ENCODE results near the gene RASGRF2. TPM values are rescaled to one million over a fixed set of nuclear protein-coding genes. Genes with fewer than 3 reads are reported as not detected.

The RASGRF2 gene
- total and polyA plus RNA-seq, 2 of the 13 experiments (the other 11 are each of a cell fraction or from before 2014, with no cell fraction given): 23.6 to 29.0 TPM

DNA sequence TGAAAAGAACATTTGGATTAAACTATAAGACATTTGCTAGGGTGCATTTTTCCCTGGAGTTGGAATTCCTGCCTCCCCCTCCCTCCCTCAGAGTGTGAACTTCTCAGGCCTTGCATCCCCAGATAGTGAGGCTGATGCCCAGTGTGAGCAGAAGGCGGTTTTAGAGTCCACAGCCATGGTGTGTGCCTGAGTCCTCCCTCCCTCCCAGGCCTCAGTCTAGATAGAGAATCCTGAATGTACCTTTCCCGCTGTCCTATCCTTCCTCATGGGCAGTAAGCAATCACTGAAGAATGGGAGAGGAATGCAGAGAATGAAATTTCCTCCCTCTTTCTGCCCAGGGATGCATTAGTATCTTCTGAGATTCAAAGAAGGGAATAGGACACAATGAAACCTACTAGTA lies 108.5 kb downstream of the RASGRF2 start (continued):
- no peak for TF ChIP-seq ZNF558 (CRISPR knock-in tag; IDR thresholded peaks at IDR 0.05; ENCODE audit: borderline replicate concordance)
- TF ChIP-seq NFATC3 (CRISPR knock-in tag; IDR thresholded peaks at IDR 0.05): no peak
- TF ChIP-seq ZNF619 (CRISPR knock-in tag; IDR thresholded peaks at IDR 0.05): no peak
- TF ChIP-seq, protein P1, sequence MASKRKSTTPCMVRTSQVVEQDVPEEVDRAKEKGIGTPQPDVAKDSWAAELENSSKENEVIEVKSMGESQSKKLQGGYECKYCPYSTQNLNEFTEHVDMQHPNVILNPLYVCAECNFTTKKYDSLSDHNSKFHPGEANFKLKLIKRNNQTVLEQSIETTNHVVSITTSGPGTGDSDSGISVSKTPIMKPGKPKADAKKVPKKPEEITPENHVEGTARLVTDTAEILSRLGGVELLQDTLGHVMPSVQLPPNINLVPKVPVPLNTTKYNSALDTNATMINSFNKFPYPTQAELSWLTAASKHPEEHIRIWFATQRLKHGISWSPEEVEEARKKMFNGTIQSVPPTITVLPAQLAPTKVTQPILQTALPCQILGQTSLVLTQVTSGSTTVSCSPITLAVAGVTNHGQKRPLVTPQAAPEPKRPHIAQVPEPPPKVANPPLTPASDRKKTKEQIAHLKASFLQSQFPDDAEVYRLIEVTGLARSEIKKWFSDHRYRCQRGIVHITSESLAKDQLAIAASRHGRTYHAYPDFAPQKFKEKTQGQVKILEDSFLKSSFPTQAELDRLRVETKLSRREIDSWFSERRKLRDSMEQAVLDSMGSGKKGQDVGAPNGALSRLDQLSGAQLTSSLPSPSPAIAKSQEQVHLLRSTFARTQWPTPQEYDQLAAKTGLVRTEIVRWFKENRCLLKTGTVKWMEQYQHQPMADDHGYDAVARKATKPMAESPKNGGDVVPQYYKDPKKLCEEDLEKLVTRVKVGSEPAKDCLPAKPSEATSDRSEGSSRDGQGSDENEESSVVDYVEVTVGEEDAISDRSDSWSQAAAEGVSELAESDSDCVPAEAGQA (IDR thresholded peaks at IDR 0.05; ENCODE audit: low read depth): no peak
- TF ChIP-seq, protein P1 (CRISPR knock-in tag; IDR thresholded peaks at IDR 0.05; ENCODE audit: borderline replicate concordance): no peak

DNA sequence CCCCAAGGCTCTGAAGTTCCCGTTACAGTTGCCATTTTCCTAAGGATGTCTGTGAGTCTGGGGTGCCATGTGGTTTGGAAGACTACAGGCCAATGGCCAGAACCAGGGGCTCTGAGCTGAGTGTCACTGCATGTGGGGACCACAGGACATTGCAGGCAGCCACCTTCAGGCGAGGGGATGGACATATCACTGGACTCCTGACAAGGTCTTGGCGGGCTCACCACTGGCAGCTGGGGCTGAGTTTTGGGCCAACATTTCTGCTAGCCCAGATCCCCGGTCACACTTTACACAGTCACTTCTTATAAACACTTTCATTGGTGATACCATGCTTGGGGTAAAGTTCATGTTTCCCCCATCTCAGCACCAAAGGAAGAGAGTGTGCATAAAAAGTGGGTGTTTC lies 109.8 kb downstream of the RASGRF2 start:
- no peaks in the 10 kb centered on the region; the same call in 1 of the 2 replicates for H3K4me1 ChIP-seq (ENCODE audit: insufficient read depth, low read length)
- H3K9ac ChIP-seq (ENCODE audit: insufficient read depth, low read depth, low read length): no peak overlapping the region
- no peaks in the 10 kb centered on the region for H3K27me3 ChIP-seq (ENCODE audit: control insufficient read depth in 1 of 2, insufficient read depth in 2 of 2, low read length in 2 of 2)
- no peak overlapping the region for H3K4me2 ChIP-seq (ENCODE audit: low read depth, low read length)
- no peak overlapping the region for H3K27ac ChIP-seq (ENCODE audit: extremely low read length, insufficient read depth, low read length)
- no peaks in the 10 kb centered on the region for H3K9me3 ChIP-seq (ENCODE audit: low read length)
- H2AFZ ChIP-seq (ENCODE audit: low read length): no peak overlapping the region
- no peak overlapping the region for H3K4me3 ChIP-seq (replicated peaks in 1 of 3; ENCODE audit: insufficient read depth in 1 of 3, low read depth in 2 of 3, low read length in 3 of 3)
- H4K20me1 ChIP-seq (ENCODE audit: insufficient read depth, low read length): no peaks in the 10 kb centered on the region
- WGBS (ENCODE audit: low lambda C conversion rate): 97% methylated on average over 3 of the region's 4 CpGs
- no TSS peak for BruUV-seq (replicated peaks)
- ChIA-PET POLR2A (no interaction called here), CTCF (ENCODE audit: low intra/inter-chr PET ratio, low total read pairs) (no interaction called here)
- intact Hi-C loops (cut with micrococcal nuclease; ENCODE audit: unreplicated experiment) (no loop called here), in situ Hi-C loops (cut with HindIII; ENCODE audit: extremely low pct_ligation_motif_present, low pct_unique_long_range_greater_than_20kb) (no loop called here)
- no peak for DNase-seq (ENCODE audit: low spot score)
- peaks cover 14 to 55% of the 10 kb centered on the region in 2 experiments for H3K36me3 ChIP-seq (replicated peaks in 1 of 2; ENCODE audit: control insufficient read depth in 1 of 2, insufficient read depth in 2 of 2, low read length in 2 of 2)
- peak; percentile 46; the same call in 2 of the 3 replicates for ATAC-seq
- peaks cover 4% of the 10 kb centered on the region for H3K79me2 ChIP-seq (ENCODE audit: insufficient read depth, low read length)
- no peak for FAIRE-seq
- TF ChIP-seq ZNF549 (CRISPR knock-in tag; IDR thresholded peaks at IDR 0.05): no peak
- no peak for TF ChIP-seq SP1 (IDR thresholded peaks at IDR 0.05)
- TF ChIP-seq SP1 (CRISPR knock-in tag; IDR thresholded peaks at IDR 0.05): no peak
- TF ChIP-seq ZNF773 (CRISPR knock-in tag; IDR thresholded peaks at IDR 0.05; ENCODE audit: borderline replicate concordance): no peak
- TF ChIP-seq ATF7-NPFF (CRISPR knock-in tag; IDR thresholded peaks at IDR 0.05; ENCODE audit: low read depth): no peak
- no peak for TF ChIP-seq FOSL2 (CRISPR knock-in tag; IDR thresholded peaks at IDR 0.05)
- TF ChIP-seq NONO (IDR thresholded peaks at IDR 0.05): no peak
- TF ChIP-seq NONO (CRISPR knock-in tag; conservative IDR thresholded peaks at IDR 0.05): no peak
- TF ChIP-seq ZIK1 (CRISPR knock-in tag; IDR thresholded peaks at IDR 0.05; ENCODE audit: borderline replicate concordance, low read depth): no peak
- TF ChIP-seq HNRNPK (IDR thresholded peaks at IDR 0.05; ENCODE audit: low read depth, low read length, poor library complexity, severe bottlenecking): no peak
- no peak for TF ChIP-seq DPF2 (CRISPR knock-in tag; IDR thresholded peaks at IDR 0.05; ENCODE audit: borderline replicate concordance, low read depth)
- no peak for TF ChIP-seq FOXJ3 (CRISPR knock-in tag; IDR thresholded peaks at IDR 0.05; ENCODE audit: borderline replicate concordance)
- TF ChIP-seq ZNF788 (CRISPR knock-in tag; IDR thresholded peaks at IDR 0.05; ENCODE audit: borderline replicate concordance): no peak
- TF ChIP-seq ZNF674 (CRISPR knock-in tag; IDR thresholded peaks at IDR 0.05; ENCODE audit: low read depth): no peak
- no peak for TF ChIP-seq GATAD2A (CRISPR knock-in tag; IDR thresholded peaks at IDR 0.05)
- no peak for TF ChIP-seq DNMT1 (CRISPR knock-in tag; IDR thresholded peaks at IDR 0.05)
- TF ChIP-seq MAF1 (CRISPR knock-in tag; IDR thresholded peaks at IDR 0.05; ENCODE audit: borderline replicate concordance): no peak

Measured in HepG2 (cell line).